Vagina (tissue), 2 donors: ENCODE data around the gene REEP1. TPM values are rescaled to one million over a fixed set of nuclear protein-coding genes. Genes with fewer than 3 reads are reported as not detected.

ENCODE experiments used
- DNase-seq, 2 donors: peaks; one replicate each; pipeline ENCODE4 v3.0.0-alpha.2; 2017; ENCODE audit errors: extremely low spot score in 2 of 2
- H3K27ac ChIP-seq: fragments of 200-600 bp; sonication (generic); one replicate; pipeline ENCODE4 v1.5.1; 2019
- H3K27me3 ChIP-seq: fragments of 200-600 bp; sonication (generic); one replicate; pipeline ENCODE4 v1.5.1; 2019
- H3K36me3 ChIP-seq, 2 donors: fragments of 200-600 bp; sonication (generic); one replicate each; pipeline ENCODE4 v1.5.1; 2017 to 2019
- H3K4me1 ChIP-seq: fragments of 200-600 bp; sonication (generic); one replicate; pipeline ENCODE4 v1.5.1; 2019
- H3K4me3 ChIP-seq, 2 donors: fragments of 200-600 bp; sonication (generic); 1 replicate in 1 of 2; 2 replicates in 1 of 2; pipeline ENCODE4 v1.5.1; 2016 to 2019
- H3K9me3 ChIP-seq: fragments of 200-600 bp; sonication (generic); one replicate; pipeline ENCODE4 v1.5.1; 2019
- POLR2A ChIP-seq, 2 donors: fragments of 450-650 bp; IDR thresholded peaks; one replicate each; pipeline ENCODE4 v1.6.1; 2017; ENCODE audit warnings: antibody characterized with exemption in 2 of 2, mild to moderate bottlenecking in 2 of 2, moderate library complexity in 2 of 2
- POLR2AphosphoS5 ChIP-seq, 2 donors: sonication (generic); formaldehyde crosslinking; IDR thresholded peaks; one replicate each; pipeline ENCODE4 v1.9.0; 2017; ENCODE audit warnings: antibody characterized with exemption in 2 of 2, mild to moderate bottlenecking in 2 of 2, low read depth in 1 of 2; ENCODE audit not compliant: insufficient read depth in 1 of 2
- intact Hi-C: fragments of 100-400 bp; cut with DNase I; formaldehyde crosslinking; loops from one replicate; pipeline ENCODE4 v1.15.1; 2023
- total RNA-seq: library from RNA; depleted of rRNA; stranded (reverse); fragments of >200 nt; gene quantifications from one replicate; pipeline ENCODE4 v1.2.3, GENCODE V29; 2016
- TF ChIP-seq, protein P1 (sequence below), 3 experiments: fragments of 450-650 bp in 2 of 3; fragments of 200-600 bp in 1 of 3; sonication (generic) in 1 of 3; IDR thresholded peaks; one replicate each; pipeline ENCODE4 v1.5.1; 2017 to 2019; ENCODE audit warnings: antibody characterized with exemption in 3 of 3, mild to moderate bottlenecking in 2 of 3, moderate library complexity in 2 of 3

The REEP1 gene
- total RNA-seq, 1 donor from 2014 or later, result 13.5 TPM

DNA sequence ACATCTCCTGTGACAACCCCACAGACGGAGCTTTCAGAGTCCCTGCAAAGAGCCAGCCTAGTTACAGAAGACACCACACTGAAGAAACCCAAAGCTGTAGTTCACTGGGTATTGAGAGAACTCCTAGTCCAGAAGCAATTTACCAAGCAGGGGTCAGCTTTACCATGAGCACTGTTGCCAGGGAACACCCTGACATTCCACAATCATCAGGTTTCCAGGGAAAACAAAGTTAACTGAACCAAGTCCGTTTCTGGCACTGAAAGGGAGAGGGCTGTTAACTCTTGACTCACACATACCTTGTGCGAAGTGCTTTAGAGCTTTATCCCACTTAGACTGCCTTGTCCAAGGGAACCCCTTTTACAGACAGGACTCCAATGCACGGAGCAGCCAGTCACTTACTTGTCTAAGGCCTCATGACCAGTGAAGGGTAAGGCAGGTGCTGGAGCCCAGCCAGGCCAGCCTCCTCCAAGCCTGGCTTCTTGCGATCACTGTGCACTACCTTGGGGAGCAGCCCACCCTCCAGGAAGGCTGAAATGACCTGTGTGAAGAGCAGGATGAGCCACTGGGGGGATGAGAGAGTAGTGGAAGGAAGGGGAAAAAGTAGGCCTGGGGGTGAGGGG lies 53.9 kb downstream of the REEP1 start:
- H3K36me3 ChIP-seq, result no peaks in the 10 kb centered on the region
- DNase-seq, result no peak
- H3K4me1 ChIP-seq, result no peaks in the 10 kb centered on the region
- TF ChIP-seq, protein P1, sequence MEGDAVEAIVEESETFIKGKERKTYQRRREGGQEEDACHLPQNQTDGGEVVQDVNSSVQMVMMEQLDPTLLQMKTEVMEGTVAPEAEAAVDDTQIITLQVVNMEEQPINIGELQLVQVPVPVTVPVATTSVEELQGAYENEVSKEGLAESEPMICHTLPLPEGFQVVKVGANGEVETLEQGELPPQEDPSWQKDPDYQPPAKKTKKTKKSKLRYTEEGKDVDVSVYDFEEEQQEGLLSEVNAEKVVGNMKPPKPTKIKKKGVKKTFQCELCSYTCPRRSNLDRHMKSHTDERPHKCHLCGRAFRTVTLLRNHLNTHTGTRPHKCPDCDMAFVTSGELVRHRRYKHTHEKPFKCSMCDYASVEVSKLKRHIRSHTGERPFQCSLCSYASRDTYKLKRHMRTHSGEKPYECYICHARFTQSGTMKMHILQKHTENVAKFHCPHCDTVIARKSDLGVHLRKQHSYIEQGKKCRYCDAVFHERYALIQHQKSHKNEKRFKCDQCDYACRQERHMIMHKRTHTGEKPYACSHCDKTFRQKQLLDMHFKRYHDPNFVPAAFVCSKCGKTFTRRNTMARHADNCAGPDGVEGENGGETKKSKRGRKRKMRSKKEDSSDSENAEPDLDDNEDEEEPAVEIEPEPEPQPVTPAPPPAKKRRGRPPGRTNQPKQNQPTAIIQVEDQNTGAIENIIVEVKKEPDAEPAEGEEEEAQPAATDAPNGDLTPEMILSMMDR (IDR thresholded peaks at IDR 0.05), result no peak
- no peak for TF ChIP-seq POLR2AphosphoS5 (IDR thresholded peaks at IDR 0.05; ENCODE audit: insufficient read depth in 1 of 2, low read depth in 1 of 2)
- no peak for TF ChIP-seq POLR2A (IDR thresholded peaks at IDR 0.05)
- H3K9me3 ChIP-seq, result no peaks in the 10 kb centered on the region
- intact Hi-C loops, result loop anchor here (10.0 kb wide), 1 partner anchor 59 kb away; no protein-coding TSS in a partner anchor
- H3K4me3 ChIP-seq, result no peak overlapping the region
- no peaks in the 10 kb centered on the region for H3K27me3 ChIP-seq
- H3K27ac ChIP-seq, result no peak overlapping the region

DNA sequence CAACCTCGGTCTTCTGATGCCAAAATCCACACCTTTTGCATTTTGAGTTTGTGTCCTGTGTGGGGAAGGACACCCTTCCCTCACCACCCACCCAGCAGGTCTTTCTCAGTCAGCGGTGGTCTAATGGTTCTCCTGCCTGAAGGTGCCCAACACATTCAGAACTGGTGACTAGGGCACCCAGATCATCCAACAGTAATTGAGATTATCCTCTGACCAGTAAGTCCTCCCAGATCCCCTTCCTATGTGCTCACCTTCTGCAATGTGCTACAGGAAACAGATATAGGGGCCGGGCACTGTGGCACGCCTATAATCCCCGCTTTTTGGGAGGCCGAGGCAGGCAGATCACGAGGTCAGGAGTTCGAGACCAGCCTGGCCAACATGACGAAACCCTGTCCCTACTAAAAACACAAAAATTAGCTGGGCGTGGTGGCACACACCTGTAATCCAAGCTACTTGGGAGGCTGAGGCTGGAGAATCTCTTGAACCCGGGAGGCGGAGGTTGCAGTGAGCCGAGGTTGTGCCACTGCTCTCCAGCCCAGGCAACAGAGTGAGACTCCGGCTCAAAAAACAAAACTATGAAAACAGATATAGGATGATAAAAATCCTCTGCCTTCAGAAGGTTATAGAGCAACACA lies 56.2 kb downstream of the REEP1 start:
- Histone ChIP-seq H3K27ac (no peak overlapping the region), H3K36me3 (no peaks in the 10 kb centered on the region), H3K27me3 (no peaks in the 10 kb centered on the region), H3K4me3 (no peak overlapping the region), H3K4me1 (no peaks in the 10 kb centered on the region), H3K9me3 (no peaks in the 10 kb centered on the region)
- no peak for DNase-seq
- intact Hi-C loops, result loop anchor here (10.0 kb wide), 1 partner anchor 56 kb away; no protein-coding TSS in a partner anchor
- no peak for TF ChIP-seq POLR2AphosphoS5 (IDR thresholded peaks at IDR 0.05; ENCODE audit: insufficient read depth in 1 of 2, low read depth in 1 of 2)
- no peak for TF ChIP-seq POLR2A (IDR thresholded peaks at IDR 0.05)
- TF ChIP-seq, protein P1 (IDR thresholded peaks at IDR 0.05), result no peak

- H3K36me3 ChIP-seq, result no peaks in the 10 kb centered on the region
- no peaks in the 10 kb centered on the region for H3K9me3 ChIP-seq
- H3K4me1 ChIP-seq, result no peaks in the 10 kb centered on the region
- TF ChIP-seq POLR2AphosphoS5 (IDR thresholded peaks at IDR 0.05; ENCODE audit: insufficient read depth in 1 of 2, low read depth in 1 of 2) (no peak), POLR2A (IDR thresholded peaks at IDR 0.05) (no peak)
- TF ChIP-seq, protein P1 (IDR thresholded peaks at IDR 0.05), result no peak
- no peak for DNase-seq
- H3K27me3 ChIP-seq, result no peaks in the 10 kb centered on the region
- no peak overlapping the region for H3K4me3 ChIP-seq
- H3K27ac ChIP-seq, result no peak overlapping the region
- intact Hi-C loops, result loop anchor here (10.0 kb wide), 1 partner anchor 55 kb away; no protein-coding TSS in a partner anchor
Measured at GRCh38 chr2:86280191-86280667, 57.2 kb downstream of the REEP1 start.

DNA sequence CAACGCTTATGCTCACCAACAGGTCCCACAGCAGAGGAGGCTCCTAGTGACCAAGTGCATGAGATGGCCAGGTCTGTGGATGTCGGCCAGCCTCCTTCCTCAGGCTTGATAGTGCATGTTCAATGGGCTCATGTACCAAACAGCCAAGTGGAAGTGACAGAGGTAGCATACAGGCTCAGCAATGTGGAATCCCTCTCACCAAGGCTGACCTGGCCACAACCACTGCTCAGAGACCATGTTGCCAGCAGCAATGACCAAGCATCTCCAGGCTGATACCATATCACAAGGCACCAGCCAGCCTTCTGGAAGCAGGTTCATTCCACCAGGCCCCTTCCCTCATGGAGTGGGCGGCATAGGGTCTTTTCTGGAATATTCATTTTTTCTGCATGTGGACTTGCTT lies 61.5 kb downstream of the REEP1 start:
- intact Hi-C loops, result no loop called here
- no peak overlapping the region for H3K27ac ChIP-seq
- H3K36me3 ChIP-seq, result no peaks in the 10 kb centered on the region
- TF ChIP-seq, protein P1 (IDR thresholded peaks at IDR 0.05), result no peak
- TF ChIP-seq POLR2A (IDR thresholded peaks at IDR 0.05), result no peak
- TF ChIP-seq POLR2AphosphoS5 (IDR thresholded peaks at IDR 0.05; ENCODE audit: insufficient read depth in 1 of 2, low read depth in 1 of 2), result no peak
- no peak for DNase-seq
- no peaks in the 10 kb centered on the region for H3K27me3 ChIP-seq
- H3K9me3 ChIP-seq, result peaks cover 6% of the 10 kb centered on the region
- no peak overlapping the region for H3K4me3 ChIP-seq
- no peaks in the 10 kb centered on the region for H3K4me1 ChIP-seq

GRCh38 chr2:86275384-86275799 lies 62.0 kb downstream of the REEP1 start:
- no peak overlapping the region for H3K27ac ChIP-seq
- no peak for DNase-seq

More at GRCh38 chr2:86275384-86275799, 62.0 kb downstream of the REEP1 start:
- Histone ChIP-seq H3K4me1 (no peaks in the 10 kb centered on the region), H3K27me3 (no peaks in the 10 kb centered on the region), H3K36me3 (no peaks in the 10 kb centered on the region), H3K4me3 (no peak overlapping the region), H3K9me3 (peaks cover 9% of the 10 kb centered on the region)
- intact Hi-C loops, result no loop called here
- TF ChIP-seq POLR2A (IDR thresholded peaks at IDR 0.05) (no peak), POLR2AphosphoS5 (IDR thresholded peaks at IDR 0.05; ENCODE audit: insufficient read depth in 1 of 2, low read depth in 1 of 2) (no peak)
- TF ChIP-seq, protein P1 (IDR thresholded peaks at IDR 0.05), result no peak
